T-helper 2 cell treated with Interferon-gamma antibody and Interleukin-4, amounts not matched to agents 5 μg/mL and 100 μg/mL, for 36 hours (primary cell): ENCODE results near the gene TMEM229B.

ENCODE experiments used
- DNase-seq: peaks from one replicate; pipeline ENCODE4 v3.0.0; 2021; ENCODE audit warnings: low spot score
- H3K27ac Mint-ChIP-seq: one replicate; pipeline ENCODE4 v1.8.0; 2021; ENCODE audit warnings: mild to moderate bottlenecking, mixed read lengths
- H3K27me3 Mint-ChIP-seq: one replicate; pipeline ENCODE4 v1.8.0; 2021; ENCODE audit warnings: low read depth, mixed read lengths
- H3K36me3 Mint-ChIP-seq: one replicate; pipeline ENCODE4 v1.8.0; 2021; ENCODE audit warnings: low read depth, mixed read lengths
- H3K4me1 Mint-ChIP-seq: one replicate; pipeline ENCODE4 v1.8.0; 2021; ENCODE audit warnings: low read depth, mixed read lengths
- H3K4me3 Mint-ChIP-seq: one replicate; pipeline ENCODE4 v1.8.0; 2022; ENCODE audit warnings: mild to moderate bottlenecking, moderate library complexity, mixed read lengths
- H3K9me3 Mint-ChIP-seq: one replicate; pipeline ENCODE4 v1.8.0; 2021; ENCODE audit warnings: mixed read lengths

Gene TMEM229B

DNA sequence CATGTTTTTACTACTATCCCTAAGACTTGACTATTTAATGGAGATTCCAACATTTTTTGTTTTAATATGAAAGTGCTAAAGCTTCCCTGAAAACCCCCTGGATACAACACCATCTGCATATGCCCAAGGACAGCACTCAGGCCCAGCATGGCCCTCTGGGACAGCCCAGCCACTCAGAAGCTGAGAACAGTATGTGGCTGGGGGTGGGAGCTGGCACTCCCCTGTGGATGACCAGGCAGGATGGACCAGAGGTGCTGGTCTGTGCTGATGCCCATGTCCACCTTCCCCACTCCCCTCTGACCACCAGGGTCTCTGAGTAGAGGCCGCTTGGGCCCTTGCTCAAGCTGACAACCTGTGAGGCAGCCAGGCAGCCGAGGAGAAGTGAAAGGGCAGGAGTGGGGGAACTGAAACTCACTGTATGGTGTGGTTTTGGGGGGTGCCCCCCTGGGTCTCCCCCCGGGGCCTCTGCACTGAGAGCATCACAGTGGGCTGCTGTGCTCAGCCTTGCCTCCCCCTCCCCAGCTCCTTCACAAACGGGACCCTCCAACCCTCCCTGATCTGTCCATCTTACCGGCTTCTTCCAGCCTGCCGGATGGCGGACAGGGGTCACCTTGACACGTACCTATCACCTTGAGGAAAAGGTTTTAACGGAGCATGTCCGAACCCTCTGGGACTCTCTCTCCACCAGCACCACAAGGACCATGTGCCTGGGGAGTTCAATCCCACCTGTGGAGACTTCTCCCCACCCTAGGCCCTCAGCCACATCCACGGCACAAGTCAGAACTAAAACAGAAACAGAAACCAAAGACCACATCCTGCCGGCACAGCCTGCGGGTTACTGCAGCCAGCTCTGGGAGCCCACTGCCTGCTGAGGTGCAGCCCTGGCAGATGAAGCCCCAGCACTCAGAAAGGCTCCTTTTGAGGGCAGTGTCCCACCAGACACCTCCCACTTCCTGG lies at the start of gene TMEM229B:
Gene TMEM229B (minus strand): TSS at position 785 of the 957 bp plus-strand sequence. CDS start 14,798 bp downstream, outside the sequence.
- H3K4me3 Mint-ChIP-seq: peak within 1 kb of the TSS; percentile 96
- peaks cover 14% of the 10 kb centered on the region for H3K9me3 Mint-ChIP-seq
- peaks cover 47% of the 10 kb centered on the region for H3K4me1 Mint-ChIP-seq
- peak; percentile 80 for DNase-seq
- peak within 1 kb of the TSS; percentile 98 for H3K27ac Mint-ChIP-seq
- peaks cover 36% of the 10 kb centered on the region for H3K36me3 Mint-ChIP-seq
- H3K27me3 Mint-ChIP-seq: peaks cover 13% of the 10 kb centered on the region

DNA sequence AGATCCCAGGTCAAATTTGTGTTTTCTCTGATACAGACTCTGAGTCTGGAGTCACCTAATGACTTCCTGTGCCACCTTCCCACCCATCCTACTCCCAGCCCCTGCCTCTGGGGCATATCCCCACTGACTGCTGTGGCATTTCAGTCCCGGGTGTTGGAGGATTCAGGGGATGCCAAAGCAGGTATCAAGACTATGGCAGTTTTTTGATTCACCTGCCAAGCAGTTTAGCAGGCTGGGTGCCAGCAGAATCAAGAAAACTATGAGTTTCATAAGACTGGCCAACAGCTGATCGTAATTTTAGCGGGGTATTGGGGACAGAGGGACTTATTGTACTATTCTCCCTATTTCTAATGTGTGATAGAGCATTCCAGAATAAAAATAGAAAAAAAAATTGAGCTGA lies 49.2 kb upstream of the TMEM229B start:
- peaks cover 9% of the 10 kb centered on the region for H3K4me1 Mint-ChIP-seq
- H3K36me3 Mint-ChIP-seq: no peaks in the 10 kb centered on the region
- peaks cover 58% of the 10 kb centered on the region for H3K27me3 Mint-ChIP-seq

DNA sequence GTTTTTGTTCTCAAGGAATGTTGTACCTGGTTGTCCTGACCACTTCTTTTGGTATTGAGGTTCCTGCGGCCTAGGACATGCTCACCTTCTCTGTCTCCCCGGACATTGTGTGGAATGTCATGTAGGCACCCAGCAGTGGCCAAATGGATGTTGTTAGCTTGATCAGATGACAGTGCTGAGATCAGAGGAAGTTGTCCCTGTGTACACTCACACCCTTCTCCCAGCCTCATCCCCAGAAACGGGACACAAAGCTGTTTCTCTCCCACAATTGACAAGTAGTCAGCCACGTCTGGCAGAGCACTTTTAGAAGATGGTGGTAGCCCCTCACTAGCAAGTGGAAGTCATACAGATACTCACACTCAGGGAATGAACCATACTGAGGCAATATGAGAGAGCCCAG lies 47.6 kb upstream of the TMEM229B start:
- no peak overlapping the region for H3K4me3 Mint-ChIP-seq
- peaks cover 57% of the 10 kb centered on the region for H3K27me3 Mint-ChIP-seq
- peaks cover 3% of the 10 kb centered on the region for H3K4me1 Mint-ChIP-seq
- H3K36me3 Mint-ChIP-seq: no peaks in the 10 kb centered on the region
- H3K9me3 Mint-ChIP-seq: no peaks in the 10 kb centered on the region
- no peak overlapping the region for H3K27ac Mint-ChIP-seq
- no peak for DNase-seq

More for the DNA sequence above, 49.2 kb upstream of the TMEM229B start:
- no peak for DNase-seq
- no peaks in the 10 kb centered on the region for H3K9me3 Mint-ChIP-seq
- no peak overlapping the region for H3K4me3 Mint-ChIP-seq
- no peak overlapping the region for H3K27ac Mint-ChIP-seq

DNA sequence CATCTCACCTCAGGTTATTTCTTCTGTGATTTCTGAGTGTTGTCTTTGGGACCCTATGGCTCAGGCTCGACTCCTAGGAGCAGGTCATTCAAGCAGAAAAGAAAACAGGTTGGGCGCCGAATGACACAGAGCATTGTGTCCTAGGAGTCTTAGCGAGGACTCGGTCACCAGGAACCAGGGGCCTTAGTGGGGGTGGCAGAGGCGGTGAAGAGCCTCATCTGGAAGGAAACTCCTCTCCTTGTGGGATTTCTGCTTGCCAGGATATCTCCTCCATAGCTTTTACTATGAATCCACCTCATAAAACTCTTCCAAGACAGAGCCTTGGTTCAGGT lies 45.2 kb upstream of the TMEM229B start:
- Mint-ChIP-seq H3K9me3 (no peaks in the 10 kb centered on the region), H3K36me3 (no peaks in the 10 kb centered on the region), H3K27me3 (peaks cover 68% of the 10 kb centered on the region), H3K27ac (no peak overlapping the region), H3K4me3 (peak overlapping the region; percentile 61), H3K4me1 (peaks cover 3% of the 10 kb centered on the region)
- no peak for DNase-seq

DNA sequence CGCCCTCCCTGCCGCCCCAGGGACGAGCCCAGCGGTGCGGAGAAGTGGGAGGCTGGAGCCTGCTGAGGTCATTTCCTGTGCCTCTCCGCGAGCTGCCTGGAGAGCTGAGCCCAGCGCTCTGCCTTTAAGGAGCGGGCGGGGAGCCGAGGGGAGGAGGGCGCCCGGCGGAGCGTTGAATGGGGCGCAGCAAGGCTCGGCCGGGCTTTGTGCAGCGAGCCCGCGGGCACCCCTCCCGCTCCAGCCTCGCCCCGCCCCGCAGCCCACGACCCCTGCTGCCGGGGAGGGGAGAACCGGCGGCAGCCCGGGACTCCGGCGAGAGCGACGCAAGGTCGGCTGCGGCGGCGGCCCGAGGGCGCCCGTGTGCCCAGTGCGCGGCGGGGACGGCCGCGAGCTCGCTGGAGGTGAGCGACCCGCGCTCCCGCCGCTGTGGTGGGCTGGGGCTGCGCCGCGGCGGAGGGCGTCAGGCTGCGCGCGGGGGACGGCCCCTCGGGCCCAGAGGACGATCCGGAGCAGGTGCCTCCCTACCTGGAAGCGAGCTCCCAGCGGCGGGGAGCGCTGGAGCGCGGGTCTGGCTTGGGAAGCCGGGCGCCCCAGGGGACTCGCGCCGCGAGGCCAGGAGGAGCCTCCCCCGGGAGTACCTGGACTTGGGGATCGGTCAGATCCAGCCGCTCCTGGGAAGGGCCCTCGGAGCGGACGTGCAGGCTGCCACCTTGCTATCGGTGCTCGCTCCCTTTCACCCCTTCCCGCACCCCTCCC lies 44.7 kb upstream of the TMEM229B start, which contains the start of gene PLEKHH1:
Gene PLEKHH1 (plus strand): TSS at position 293 of the 756 bp plus-strand sequence. CDS start 8,578 bp downstream, outside the sequence.
- no peak within 1 kb of the TSS for H3K27ac Mint-ChIP-seq
- DNase-seq: peak; percentile 68
- peaks cover 68% of the 10 kb centered on the region for H3K27me3 Mint-ChIP-seq

DNA sequence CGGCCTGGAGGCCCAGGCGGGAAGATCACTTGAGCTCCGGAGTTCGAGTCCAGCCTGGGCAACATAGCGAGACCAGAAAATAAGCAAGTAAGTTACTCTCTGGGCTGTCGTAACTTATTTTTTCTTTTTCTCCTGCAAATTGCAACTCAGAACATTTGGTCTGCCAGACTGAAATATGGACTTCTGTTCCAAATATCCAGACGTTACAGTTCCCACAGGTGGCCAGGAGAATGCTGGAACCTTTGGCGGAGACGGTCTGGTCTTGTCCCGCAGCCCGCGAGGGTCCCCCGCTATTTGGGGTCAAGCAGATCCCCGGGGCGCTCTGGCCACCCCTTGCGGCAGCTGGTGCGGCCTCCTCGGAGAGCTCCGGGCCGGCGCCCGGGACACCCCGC lies 44.1 kb upstream of the TMEM229B start:
- Mint-ChIP-seq H3K4me1 (peaks cover 3% of the 10 kb centered on the region), H3K9me3 (no peaks in the 10 kb centered on the region), H3K4me3 (peak overlapping the region; percentile 54), H3K27ac (no peak overlapping the region), H3K27me3 (peaks cover 68% of the 10 kb centered on the region), H3K36me3 (no peaks in the 10 kb centered on the region)
- no peak for DNase-seq

More for the DNA sequence above, 44.7 kb upstream of the TMEM229B start, which contains the start of gene PLEKHH1:
- Mint-ChIP-seq H3K9me3 (no peaks in the 10 kb centered on the region), H3K4me1 (peaks cover 3% of the 10 kb centered on the region), H3K36me3 (no peaks in the 10 kb centered on the region), H3K4me3 (peak within 1 kb of the TSS; percentile 61)

DNA sequence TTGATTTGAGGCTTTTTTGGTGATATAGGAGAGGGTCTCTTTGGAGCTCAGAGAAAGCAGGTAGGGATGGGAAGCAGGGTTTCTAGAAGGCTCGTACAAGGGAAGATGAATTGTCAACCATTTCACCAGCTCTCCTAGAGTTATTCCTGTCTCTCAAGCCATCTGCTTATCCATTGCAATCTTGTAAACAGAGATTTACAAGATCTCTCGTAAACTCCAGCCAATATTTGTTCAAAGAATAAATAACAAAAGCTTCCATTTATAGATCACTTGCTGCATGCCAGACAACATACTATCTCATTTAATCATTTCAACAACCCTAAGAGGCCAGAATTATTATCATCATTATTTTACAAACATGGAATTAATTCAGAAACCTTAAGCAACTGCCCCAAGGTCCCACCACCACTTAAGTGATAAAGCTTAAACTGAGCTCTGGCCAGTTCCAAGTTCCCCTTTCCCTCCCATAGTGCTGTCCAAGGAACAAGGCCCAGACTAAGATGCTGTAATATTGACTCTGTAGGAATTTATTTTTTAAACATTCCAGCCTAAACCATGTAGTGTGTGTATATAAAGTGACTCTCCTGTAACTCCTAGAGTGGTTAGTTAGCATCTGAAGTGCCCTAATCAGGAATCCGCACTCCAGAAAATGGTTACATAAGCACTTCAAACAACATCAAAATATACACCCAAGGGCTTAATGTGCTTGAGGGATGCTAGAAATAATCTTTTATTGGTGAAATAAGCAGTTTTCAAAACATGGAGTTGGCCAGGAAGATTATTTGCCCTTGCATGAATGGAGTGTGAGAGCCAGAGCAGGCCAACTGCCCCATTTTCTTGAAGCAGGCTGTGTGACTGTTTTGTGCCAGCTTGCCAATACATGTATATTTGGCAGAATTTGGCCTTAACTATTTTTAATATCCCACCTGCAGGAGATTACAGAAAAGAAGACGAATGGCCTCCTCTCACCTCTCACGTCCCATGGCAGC lies 41.7 kb upstream of the TMEM229B start:
- H3K36me3 Mint-ChIP-seq: no peaks in the 10 kb centered on the region
- no peak overlapping the region for H3K27ac Mint-ChIP-seq
- peaks cover 64% of the 10 kb centered on the region for H3K27me3 Mint-ChIP-seq
- no peak for DNase-seq
- H3K9me3 Mint-ChIP-seq: no peaks in the 10 kb centered on the region
- no peak overlapping the region for H3K4me3 Mint-ChIP-seq
- peaks cover 3% of the 10 kb centered on the region for H3K4me1 Mint-ChIP-seq

DNA sequence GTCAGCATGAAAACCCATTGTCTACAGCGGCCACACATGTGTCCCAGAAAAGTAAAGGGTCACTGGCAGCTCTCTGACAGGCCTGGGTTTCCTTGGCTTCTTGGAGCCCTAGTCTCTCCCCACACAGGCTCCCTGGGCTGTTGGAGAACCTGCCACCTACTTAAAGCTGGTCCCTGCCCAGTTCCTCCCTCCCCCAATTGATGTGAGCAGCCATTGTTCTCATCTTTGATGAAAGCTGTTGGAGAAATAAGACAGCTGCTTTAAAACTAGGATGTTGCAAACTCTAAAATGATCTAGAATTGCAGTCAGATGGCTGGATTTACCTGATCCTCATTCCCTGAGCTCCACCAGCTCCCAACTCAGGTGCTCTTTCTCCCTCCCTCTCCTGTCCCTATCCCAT lies 39.8 kb upstream of the TMEM229B start:
- H3K4me3 Mint-ChIP-seq: no peak overlapping the region

DNA sequence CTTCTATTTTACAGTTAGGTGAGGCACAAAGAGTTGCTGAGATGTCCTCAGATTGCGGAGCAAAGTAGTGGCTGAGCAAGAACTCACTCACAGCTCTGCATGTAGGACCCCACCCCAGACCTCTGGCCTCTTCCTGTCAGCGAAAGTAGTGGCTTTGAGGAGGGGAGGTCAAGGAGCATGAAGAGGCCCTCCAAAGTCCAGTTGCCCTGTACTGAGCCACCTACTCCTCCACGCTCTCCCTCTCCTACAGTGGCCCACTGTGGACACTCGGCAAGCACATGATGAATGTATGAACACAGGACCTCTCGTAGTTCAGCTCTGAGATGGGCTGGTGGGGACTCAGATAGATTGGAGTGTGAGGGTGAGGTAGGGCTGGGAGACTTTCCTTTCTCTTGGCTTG lies 39.2 kb upstream of the TMEM229B start:
- Mint-ChIP-seq H3K27me3 (peaks cover 65% of the 10 kb centered on the region), H3K36me3 (no peaks in the 10 kb centered on the region), H3K4me3 (no peak overlapping the region), H3K4me1 (no peaks in the 10 kb centered on the region), H3K9me3 (no peaks in the 10 kb centered on the region), H3K27ac (no peak overlapping the region)
- DNase-seq: no peak

More for the DNA sequence above, 39.8 kb upstream of the TMEM229B start:
- H3K4me1 Mint-ChIP-seq: no peaks in the 10 kb centered on the region
- no peak for DNase-seq
- no peak overlapping the region for H3K27ac Mint-ChIP-seq
- peaks cover 59% of the 10 kb centered on the region for H3K27me3 Mint-ChIP-seq
- H3K9me3 Mint-ChIP-seq: no peaks in the 10 kb centered on the region
- no peaks in the 10 kb centered on the region for H3K36me3 Mint-ChIP-seq

DNA sequence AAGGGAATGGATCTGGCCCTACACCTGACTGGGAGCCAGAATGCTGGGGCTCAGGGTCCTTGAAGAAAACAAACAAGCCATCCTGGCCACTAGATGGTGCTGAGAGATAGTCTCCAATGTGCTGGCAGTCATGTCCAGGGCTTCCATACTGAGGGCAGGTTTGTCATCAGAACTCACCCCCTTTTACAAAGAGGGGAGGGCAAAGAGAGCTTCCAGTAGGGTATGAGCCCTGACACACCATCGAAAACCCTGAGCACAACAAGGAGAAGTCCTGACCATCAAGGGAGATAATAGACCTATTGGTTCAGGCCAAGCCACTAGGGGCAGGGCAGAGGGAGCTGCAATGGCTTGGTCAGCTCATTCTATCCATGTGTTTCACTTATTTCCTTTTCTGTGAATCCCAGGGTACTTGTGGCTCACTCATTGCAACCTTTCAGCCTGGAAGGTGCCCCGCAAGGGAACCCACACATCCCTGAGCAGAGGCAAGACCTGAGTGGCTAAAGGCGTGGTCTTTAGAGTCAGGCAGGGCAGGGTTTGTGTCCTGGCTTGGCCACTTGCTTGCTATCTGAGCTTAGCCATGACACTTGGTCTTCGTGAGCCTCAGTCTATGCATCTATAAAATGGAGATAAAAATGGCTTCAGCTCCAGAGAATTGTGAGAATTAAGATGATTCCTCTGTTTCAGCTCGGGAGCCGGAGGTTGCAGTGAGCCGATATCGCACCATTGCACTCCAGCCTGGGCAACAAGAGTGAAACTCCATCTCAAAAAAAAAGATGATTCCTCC lies 38.3 kb upstream of the TMEM229B start:
- Mint-ChIP-seq H3K36me3 (no peaks in the 10 kb centered on the region), H3K4me1 (no peaks in the 10 kb centered on the region), H3K27ac (no peak overlapping the region), H3K27me3 (peaks cover 64% of the 10 kb centered on the region), H3K9me3 (no peaks in the 10 kb centered on the region), H3K4me3 (no peak overlapping the region)
- DNase-seq: peak; percentile 17

DNA sequence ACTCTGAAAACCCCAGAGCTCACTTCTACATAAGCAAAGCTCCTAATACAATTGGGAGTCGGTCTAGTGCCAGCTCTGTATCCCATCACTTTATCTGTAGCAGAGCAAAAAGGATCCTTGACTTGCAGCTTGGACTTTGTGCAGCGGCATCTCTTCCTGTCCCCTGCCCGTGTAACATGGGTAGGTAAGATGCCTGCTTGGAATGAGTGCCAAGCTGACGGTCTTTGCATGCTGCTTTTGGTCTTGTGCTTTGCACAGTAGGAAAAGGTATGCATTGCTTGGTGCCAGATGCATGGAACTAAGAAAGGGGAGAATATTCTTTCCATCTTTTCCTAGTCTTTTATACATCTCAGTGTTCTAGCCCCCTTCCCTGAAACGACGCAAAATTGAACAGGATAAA lies 37.7 kb upstream of the TMEM229B start:
- Mint-ChIP-seq H3K4me3 (no peak overlapping the region), H3K27ac (no peak overlapping the region), H3K27me3 (peaks cover 67% of the 10 kb centered on the region), H3K36me3 (no peaks in the 10 kb centered on the region), H3K9me3 (no peaks in the 10 kb centered on the region), H3K4me1 (no peaks in the 10 kb centered on the region)
- DNase-seq: no peak

DNA sequence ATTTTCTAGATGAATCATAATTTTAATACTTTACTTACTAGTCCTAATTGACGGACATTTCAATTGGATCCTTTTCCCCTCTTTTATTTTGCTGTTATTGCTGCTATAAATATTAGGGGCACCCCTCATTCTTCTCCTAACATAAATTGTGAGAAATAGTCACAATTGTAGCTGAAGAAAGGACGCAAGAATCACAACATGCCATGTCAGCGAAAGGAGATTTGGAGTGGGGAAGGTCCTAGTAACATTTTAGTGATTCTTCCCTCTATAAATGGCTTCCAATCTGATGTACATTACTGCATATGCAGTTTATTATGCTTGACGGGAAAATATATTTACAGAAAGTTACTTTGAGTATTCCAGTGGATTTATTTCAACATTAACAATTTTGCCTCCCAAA lies 36.9 kb upstream of the TMEM229B start:
- H3K4me3 Mint-ChIP-seq: no peak overlapping the region
- H3K4me1 Mint-ChIP-seq: no peaks in the 10 kb centered on the region
- H3K27me3 Mint-ChIP-seq: peaks cover 65% of the 10 kb centered on the region
- H3K27ac Mint-ChIP-seq: no peak overlapping the region
- H3K9me3 Mint-ChIP-seq: no peaks in the 10 kb centered on the region
- DNase-seq: no peak
- H3K36me3 Mint-ChIP-seq: no peaks in the 10 kb centered on the region

DNA sequence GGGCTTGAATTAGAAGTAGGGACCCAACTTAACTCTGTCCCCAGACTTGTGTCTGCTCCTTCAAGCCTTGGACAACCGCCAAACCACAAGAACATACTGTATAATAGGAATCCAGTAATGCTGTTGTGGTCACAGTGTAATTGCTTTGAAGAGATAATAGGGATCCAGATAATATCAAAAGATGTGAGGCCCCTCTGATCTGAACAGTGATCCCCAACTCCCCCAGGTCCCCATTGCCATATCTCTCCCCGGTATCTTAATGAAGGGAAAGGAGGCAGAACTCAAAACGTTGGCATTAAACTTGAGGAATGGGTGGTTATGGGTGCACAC lies 36.1 kb upstream of the TMEM229B start:
- Mint-ChIP-seq H3K36me3 (no peaks in the 10 kb centered on the region), H3K4me1 (no peaks in the 10 kb centered on the region), H3K27me3 (peaks cover 63% of the 10 kb centered on the region), H3K4me3 (no peak overlapping the region), H3K27ac (no peak overlapping the region), H3K9me3 (no peaks in the 10 kb centered on the region)
- DNase-seq: no peak
